Testis (tissue), 3 donors: Measurements from ENCODE around the gene INPP4A. TPM values are rescaled to one million over a fixed set of nuclear protein-coding genes. Genes with fewer than 3 reads are reported as not detected.

Source experiments
- DNase-seq: peaks from one replicate; pipeline ENCODE4 v3.0.0-alpha.2; 2019
- H3K27ac ChIP-seq, 2 donors: fragments of 200-600 bp; sonication (generic); one replicate each; pipeline ENCODE4 v1.5.1; 2019
- H3K27me3 ChIP-seq: fragments of 200-600 bp; sonication (generic); one replicate; pipeline ENCODE4 v1.5.1; 2019
- H3K36me3 ChIP-seq: fragments of 200-600 bp; sonication (generic); one replicate; pipeline ENCODE4 v1.5.1; 2017; ENCODE audit warnings: low read depth; ENCODE audit errors: missing control alignments
- H3K4me1 ChIP-seq: fragments of 200-600 bp; sonication (generic); one replicate; pipeline ENCODE4 v1.5.1; 2019
- H3K4me3 ChIP-seq, 2 donors: fragments of 200-600 bp; sonication (generic); one replicate each; pipeline ENCODE4 v1.5.1; 2017 to 2019
- H3K9me3 ChIP-seq: fragments of 200-600 bp; sonication (generic); one replicate; pipeline ENCODE4 v1.5.1; 2017
- POLR2A ChIP-seq: fragments of 450-650 bp; IDR thresholded peaks from one replicate; pipeline ENCODE4 v1.6.1; 2017; ENCODE audit warnings: antibody characterized with exemption, mild to moderate bottlenecking, moderate library complexity
- WGBS, 2 donors: methylation state at CpG; one replicate each; pipeline ENCODE4 v1.1.5; 2018; 5-methylcytosine and 5-hydroxymethylcytosine counted together
- intact Hi-C: fragments of 100-400 bp; cut with DNase I; formaldehyde crosslinking; loops from one replicate; pipeline ENCODE4 v1.15.1; 2023; ENCODE audit warnings: low total_unique reads
- polyA plus RNA-seq: library from polyadenylated mRNA; stranded (reverse); fragments of 350-450 nt; fragmentation: Illumina TruSeq; extraction: RNeasy Lipid Tissue Mini Kit (QIAGEN cat#74804); gene quantifications from one replicate; pipeline ENCODE4 v1.2.3, GENCODE V29; 2014; ENCODE audit warnings: low read depth, low replicate concordance; ENCODE audit not compliant: insufficient read depth
- total RNA-seq, 2 donors: library from RNA; depleted of rRNA; stranded (reverse); fragments of >200 nt; gene quantifications; one replicate each; pipeline ENCODE4 v1.2.3, GENCODE V29; 2016
- TF ChIP-seq, protein P1 (sequence below), 3 experiments: fragments of 450-650 bp in 2 of 3; fragments of 200-600 bp in 1 of 3; sonication (generic) in 1 of 3; IDR thresholded peaks; one replicate each; pipeline ENCODE4 v1.5.1; 2016 to 2019; ENCODE audit warnings: antibody characterized with exemption in 3 of 3, mild to moderate bottlenecking in 2 of 3, moderate library complexity in 1 of 3

Gene INPP4A
- total and polyA plus RNA-seq, 3 donors from 2014 or later = 13.3 to 42.9 (median 35.6) TPM

DNA sequence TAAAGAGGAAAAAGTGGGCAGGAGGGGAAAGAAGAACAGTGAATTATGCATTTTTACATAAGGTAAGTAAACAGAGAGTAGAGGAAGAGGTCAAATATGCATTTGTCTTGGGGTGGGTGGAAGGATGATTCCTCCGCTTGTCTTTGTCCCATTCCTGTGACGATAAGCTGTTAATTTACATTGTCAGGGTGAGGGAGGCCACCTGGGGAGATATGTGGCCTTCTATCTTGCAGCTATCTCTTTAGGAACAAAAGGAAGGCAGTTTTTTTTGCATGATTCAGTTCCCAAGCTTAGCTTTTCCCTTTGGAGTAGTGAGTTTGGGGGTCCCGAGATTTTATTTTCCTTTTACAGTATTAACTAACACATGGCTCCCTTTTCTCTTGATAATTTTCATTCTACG is 2.2 kb upstream of the INPP4A start:
- Histone ChIP-seq H3K9me3 (no peaks in the 10 kb centered on the region), H3K36me3 (no peaks in the 10 kb centered on the region), H3K4me1 (no peaks in the 10 kb centered on the region), H3K27ac (no peak overlapping the region), H3K27me3 (no peaks in the 10 kb centered on the region), H3K4me3 (no peak overlapping the region)
- DNase-seq = no peak
- TF ChIP-seq POLR2A = no peak
- TF ChIP-seq, protein P1, sequence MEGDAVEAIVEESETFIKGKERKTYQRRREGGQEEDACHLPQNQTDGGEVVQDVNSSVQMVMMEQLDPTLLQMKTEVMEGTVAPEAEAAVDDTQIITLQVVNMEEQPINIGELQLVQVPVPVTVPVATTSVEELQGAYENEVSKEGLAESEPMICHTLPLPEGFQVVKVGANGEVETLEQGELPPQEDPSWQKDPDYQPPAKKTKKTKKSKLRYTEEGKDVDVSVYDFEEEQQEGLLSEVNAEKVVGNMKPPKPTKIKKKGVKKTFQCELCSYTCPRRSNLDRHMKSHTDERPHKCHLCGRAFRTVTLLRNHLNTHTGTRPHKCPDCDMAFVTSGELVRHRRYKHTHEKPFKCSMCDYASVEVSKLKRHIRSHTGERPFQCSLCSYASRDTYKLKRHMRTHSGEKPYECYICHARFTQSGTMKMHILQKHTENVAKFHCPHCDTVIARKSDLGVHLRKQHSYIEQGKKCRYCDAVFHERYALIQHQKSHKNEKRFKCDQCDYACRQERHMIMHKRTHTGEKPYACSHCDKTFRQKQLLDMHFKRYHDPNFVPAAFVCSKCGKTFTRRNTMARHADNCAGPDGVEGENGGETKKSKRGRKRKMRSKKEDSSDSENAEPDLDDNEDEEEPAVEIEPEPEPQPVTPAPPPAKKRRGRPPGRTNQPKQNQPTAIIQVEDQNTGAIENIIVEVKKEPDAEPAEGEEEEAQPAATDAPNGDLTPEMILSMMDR (IDR thresholded peaks at IDR 0.05) = no peak
- WGBS, 2 donors = 70 to 80% methylated on average over 4 of the region's 4 CpGs
- intact Hi-C loops = no loop called here

DNA sequence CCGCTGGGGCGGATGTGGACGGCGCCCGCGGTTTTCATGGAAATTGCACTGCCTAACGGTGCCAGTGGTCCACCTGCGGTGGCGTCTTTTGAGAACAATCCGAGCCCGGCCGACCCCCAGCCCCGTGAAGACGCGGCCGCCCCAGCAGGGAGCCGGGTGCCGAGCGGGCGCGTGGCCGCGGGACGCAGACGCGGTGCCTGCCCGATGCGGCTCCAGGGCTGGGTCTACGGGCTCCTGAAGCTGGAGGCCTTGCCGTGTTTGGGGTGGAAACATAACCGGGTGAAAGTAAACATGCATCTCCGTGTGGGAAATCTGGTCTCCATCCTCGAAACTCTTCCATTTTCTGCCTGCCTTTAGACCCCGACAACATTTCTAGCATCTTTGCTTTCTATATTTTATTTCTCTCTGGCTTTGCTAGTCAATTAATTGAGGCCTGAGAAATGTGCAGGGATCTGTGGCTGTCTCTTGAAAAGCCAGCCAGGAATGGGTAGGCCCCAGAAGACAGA is 572 bp downstream of the INPP4A start:
- Histone ChIP-seq H3K27me3 (no peaks in the 10 kb centered on the region), H3K9me3 (no peaks in the 10 kb centered on the region), H3K4me3 (peak overlapping the region; percentile 74 to 75), H3K27ac (peak overlapping the region in 1 of 2 donors; percentile 81), H3K36me3 (no peaks in the 10 kb centered on the region), H3K4me1 (no peaks in the 10 kb centered on the region)
- WGBS, 2 donors = 0 to 1% methylated on average over 17 to 26 of the region's 34 CpGs
- no peak for DNase-seq
- TF ChIP-seq, protein P1 (IDR thresholded peaks at IDR 0.05) = no peak
- no peak for TF ChIP-seq POLR2A
- intact Hi-C loops = no loop called here

DNA sequence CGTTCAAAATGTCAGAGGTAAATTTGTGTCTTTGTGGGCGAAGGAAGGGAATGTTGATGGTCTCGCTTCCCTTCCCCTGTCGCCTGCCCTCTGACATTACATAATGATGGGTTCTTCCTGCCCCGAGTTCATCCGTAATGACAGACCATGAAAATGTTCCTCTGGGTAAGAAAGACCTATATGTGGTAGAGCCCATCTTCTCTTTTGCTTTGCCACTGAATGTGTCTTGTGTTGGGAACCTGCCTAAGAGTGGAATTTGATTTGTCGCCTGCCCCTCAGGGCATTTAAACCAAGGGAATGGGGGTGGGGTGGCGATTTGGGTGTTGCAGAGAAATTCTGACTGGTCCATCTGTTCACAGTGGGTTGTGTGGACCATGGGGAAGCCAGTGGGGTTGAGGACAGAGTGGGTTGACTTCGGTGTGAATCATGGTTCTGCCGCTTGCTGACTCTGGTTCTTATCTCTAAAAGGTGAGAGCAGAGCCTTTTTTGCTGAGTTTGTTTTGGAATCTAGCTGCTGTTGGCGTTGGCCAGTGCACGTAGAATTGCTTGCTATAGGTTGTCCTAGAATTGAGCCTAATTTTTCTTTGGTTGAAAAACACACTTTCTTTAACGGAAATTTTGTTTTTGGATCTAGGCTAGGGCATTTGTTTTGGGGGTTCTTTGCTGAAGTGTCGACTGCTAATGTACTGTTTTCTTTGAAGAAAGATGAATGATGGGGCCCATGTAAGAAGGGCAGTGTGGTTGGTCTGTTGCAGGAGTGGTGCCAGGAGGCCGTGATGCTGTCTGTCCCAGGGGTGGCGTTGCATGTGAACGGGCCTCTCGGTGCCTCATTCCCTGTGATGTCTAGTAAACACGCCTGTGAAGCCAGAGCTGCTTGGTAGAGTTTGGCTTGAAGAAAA is 1.3 kb downstream of the INPP4A start:
- peak overlapping the region; percentile 74 to 75 for H3K4me3 ChIP-seq
- H3K27ac ChIP-seq = peak overlapping the region in 1 of 2 donors; percentile 81
- H3K4me1 ChIP-seq = no peaks in the 10 kb centered on the region
- intact Hi-C loops = no loop called here
- WGBS, 2 donors = 36 to 41% methylated on average over 19 of the region's 19 CpGs
- no peaks in the 10 kb centered on the region for H3K36me3 ChIP-seq
- no peaks in the 10 kb centered on the region for H3K27me3 ChIP-seq
- TF ChIP-seq POLR2A = no peak
- TF ChIP-seq, protein P1 (IDR thresholded peaks at IDR 0.05) = no peak
- DNase-seq = no peak
- H3K9me3 ChIP-seq = no peaks in the 10 kb centered on the region

DNA sequence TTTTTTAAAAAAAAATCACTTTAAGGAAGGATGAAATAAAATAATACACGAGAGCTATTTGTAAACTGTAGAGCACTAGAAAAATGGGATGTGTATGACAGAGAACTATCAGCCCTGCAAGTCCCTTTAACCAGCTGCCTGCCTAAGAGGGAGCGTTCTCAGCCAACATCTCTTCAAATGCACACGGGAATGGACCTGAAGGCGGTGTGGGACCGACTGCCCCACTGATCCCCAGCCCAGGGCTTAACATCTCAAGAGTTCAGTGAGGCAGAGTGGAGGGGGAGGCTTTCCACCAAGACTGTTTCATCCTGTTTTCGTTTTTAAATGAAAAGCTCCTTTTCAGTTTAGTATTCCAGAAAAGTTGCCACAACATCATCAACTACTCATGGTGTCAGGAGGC is 2.2 kb downstream of the INPP4A start:
- no peak overlapping the region for H3K27ac ChIP-seq
- H3K9me3 ChIP-seq = no peaks in the 10 kb centered on the region
- WGBS, 2 donors = 62 to 63% methylated on average over 6 of the region's 6 CpGs
- DNase-seq = no peak
- no peaks in the 10 kb centered on the region for H3K36me3 ChIP-seq
- intact Hi-C loops = no loop called here
- H3K4me3 ChIP-seq = no peak overlapping the region
- no peaks in the 10 kb centered on the region for H3K4me1 ChIP-seq
- no peaks in the 10 kb centered on the region for H3K27me3 ChIP-seq
- TF ChIP-seq POLR2A = no peak
- TF ChIP-seq, protein P1 (IDR thresholded peaks at IDR 0.05) = no peak
